ENCODE results near the gene CDH12.
"Not testable (repeated sequence)": the region's sequence is repeated elsewhere in the genome, so short reads cannot be mapped to it uniquely, and the experiment has no call there.

CDH12 gene

DNA sequence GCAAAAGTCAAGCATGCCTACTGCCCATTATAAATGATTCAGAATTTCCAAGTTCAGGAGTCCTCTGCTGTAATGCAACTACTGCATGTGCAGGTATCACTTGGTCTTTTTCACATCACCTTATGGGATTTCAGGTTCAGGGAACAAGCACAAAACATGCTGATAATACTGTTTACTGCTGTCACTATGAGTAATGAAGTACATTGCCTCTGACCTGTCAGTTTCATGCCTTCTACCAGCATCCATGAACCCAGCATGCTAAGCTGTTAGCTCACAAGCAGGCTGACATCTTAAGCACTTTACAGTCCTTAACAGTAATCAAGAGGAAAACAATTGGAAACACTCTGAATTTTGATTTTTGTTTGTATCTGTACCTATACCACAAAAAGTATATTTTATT lies 743.8 kb downstream of the CDH12 start:
- no peak for DNase-seq

DNA sequence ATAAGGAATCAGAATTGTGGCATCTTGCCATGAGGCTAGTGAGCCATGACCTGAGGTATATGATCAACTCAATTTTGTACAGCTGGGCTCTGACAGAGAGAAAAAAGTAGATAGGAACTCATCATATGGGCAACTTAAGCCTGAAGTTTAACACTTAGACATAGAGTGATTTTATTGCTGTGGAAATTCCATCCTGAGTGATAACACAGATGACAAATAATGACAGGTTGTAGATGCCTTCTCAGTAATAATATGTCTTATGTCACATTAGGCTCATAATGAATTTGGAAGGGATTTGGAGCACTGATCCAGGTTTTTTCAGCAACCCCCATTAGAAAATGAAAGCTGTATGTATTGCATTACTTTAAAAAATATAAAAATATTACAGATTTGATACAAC lies 744.6 kb downstream of the CDH12 start:
- DNase-seq: no peak

- DNase-seq: no peak
Measured at GRCh38 chr5:22102823-22103359, 750.3 kb downstream of the CDH12 start.

GRCh38 chr5:22088517-22088916 lies 764.6 kb downstream of the CDH12 start:
- no peak for DNase-seq

GRCh38 chr5:22079566-22079965 lies 773.6 kb downstream of the CDH12 start:
- no peak for DNase-seq

- no peak for DNase-seq
Measured at GRCh38 chr5:22079002-22079401, 774.1 kb downstream of the CDH12 start.

DNA sequence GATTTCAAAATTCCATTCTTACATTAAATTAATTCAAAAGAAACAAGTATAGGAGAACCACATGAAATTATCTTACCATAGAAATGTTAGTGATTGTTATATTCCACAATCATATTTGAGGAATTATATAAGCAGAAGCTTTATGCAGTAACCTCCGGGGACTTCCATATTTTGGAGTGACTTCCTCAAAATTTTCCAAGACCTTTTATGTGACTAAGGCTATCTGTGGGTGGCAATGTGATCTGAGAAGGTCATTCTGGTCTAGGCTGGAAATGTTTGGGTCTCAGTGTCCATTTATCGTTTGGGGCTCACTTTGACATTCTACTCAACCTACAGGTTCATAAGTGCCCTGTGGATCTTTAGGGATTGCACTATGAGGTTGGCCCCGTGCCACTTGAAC lies 776.6 kb downstream of the CDH12 start:
- DNase-seq: no peak

DNA sequence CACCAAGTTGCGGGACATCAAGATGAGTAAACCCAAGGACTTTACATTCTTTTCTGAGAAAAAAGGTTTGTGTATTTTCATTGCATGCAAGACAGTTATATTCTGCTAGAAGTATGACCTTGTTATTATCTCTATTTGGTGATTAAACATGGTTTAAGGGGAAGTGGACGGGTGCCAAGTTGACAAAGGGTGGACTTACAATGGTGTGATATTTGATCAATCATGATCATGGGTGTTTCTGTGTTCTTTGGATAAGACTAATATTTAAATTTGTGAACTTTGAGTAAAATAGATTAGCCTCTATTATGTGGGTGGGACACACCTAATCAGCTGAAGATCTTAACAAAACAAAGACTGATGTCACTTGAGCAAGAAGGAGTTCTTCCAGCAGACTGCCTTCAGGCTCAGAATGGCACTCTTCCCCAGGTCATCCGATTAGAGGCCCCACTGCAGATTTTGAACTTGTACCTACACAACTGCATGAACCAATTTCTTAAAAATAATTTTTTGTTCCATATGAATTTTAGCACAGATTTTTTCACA lies 782.9 kb downstream of the CDH12 start:
- no peak for DNase-seq

DNA sequence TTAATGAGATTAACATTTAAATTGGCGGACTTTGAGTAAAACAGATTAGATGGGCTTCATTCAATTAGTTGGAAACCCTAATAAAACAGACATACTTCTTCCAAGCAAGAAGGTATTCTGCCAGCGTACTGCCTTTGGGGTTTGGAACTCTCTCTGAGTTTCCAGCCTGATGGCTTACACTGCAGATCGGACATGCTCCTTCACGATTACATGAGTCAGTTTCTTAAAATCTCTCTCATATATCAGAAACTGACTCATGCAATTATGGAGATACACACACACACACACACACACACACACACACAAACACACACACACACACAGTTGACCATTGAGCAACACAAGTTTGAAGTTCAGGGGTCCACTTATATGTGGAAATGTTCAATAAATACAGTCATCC lies 789.4 kb downstream of the CDH12 start:
- DNase-seq: no peak

DNA sequence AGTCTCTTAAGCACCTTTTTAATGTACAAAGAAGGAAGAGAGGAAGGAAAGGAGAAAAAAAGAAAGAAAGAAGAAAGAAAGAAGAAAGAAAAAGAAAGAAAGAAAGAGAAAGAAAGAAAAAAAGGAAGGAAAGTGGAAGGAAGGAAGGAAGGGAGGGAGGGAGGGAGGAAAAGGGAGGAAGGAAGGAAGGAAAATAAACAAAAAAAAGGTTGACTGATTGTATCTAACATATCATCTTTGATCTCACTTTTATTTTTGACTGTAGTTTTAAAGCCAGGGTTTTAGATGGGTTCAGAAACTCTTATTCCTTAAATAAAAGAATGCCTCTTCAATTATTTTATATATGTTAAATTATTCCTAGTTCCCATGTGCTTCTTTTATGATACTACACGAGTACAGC lies 794.5 kb downstream of the CDH12 start:
- DNase-seq: no peak

DNA sequence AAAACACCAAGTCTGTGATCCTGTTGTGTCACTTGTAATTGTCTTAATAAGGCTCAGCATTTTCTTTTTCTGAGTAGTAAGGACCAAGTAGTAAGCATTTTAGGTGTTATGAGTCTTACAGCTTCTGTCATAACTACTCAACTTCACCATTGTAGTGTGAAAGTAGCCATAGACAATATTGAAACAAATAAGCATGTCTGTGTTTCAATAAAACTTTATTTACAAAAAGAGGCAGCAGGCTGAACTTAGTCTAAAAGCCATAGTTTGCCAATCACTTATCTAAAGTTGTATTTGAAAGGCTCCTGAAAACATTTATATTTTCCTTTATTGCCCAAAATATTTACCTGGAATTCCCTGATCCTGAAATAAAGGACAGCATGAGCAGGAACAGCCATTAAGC lies 796.1 kb downstream of the CDH12 start:
- no peak for DNase-seq

DNA sequence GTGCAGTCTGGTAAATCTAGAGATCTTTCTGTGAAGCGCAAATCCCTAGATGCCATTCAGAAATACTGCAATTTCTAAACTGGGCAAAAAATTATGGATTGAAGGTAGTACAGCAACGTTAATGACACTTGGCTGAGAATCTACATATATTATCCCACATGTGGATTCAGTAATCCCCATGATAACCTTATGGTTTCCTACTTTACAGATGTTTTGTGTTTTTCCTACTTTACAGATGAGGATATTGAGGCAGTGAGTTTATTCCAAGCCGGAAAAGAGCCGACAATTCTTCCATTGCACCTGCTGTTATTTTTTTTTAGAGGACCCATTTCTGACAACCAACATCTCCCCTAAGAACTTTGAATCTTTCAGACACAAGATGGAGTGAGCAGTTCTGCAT lies 796.5 kb downstream of the CDH12 start:
- DNase-seq: no peak

GRCh38 chr5:22053195-22053594 lies 799.9 kb downstream of the CDH12 start:
- no peak for DNase-seq

DNA sequence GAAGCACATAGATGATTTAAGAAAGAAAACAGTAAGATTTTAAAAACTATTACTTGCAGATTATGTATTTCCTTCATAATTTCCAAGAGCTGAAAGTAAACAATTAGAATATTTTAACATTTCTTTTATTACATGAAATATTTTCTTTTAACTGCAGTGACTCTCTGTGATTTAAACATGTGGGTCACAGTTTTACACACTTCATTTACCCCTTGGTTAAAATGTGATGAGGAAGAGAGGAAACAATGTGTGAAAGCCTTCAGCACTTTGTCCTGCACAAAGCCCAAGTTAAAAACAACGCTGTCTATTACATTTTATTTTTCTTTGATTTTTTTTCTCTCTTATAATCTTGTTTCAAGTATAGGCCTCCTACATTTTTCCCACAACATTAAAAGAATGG lies 801.3 kb downstream of the CDH12 start:
- DNase-seq: no peak

DNA sequence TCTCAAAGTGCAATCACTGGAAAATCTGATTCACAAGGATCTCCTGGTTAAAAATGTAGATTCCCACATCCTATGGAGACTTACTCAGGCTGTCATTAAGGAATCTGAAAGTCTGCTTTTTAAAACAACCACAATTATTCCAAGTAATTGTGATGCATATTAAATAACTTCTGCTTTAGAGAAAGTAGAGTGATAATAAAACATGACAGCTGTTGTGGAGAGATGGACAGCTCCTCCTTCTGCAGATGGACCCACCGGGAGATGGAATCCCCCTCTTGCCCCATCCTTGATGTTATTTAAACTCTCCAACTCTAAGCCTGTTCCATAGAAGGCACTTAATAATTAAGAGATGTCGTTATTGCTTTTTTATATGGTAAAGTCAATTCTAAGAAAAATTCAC lies 802.2 kb downstream of the CDH12 start:
- DNase-seq: no peak

- DNase-seq: peak; percentile 23
Measured at GRCh38 chr5:22044229-22044628, 808.9 kb downstream of the CDH12 start.

GRCh38 chr5:22036061-22036460 lies 817.1 kb downstream of the CDH12 start:
- DNase-seq: no peak

DNA sequence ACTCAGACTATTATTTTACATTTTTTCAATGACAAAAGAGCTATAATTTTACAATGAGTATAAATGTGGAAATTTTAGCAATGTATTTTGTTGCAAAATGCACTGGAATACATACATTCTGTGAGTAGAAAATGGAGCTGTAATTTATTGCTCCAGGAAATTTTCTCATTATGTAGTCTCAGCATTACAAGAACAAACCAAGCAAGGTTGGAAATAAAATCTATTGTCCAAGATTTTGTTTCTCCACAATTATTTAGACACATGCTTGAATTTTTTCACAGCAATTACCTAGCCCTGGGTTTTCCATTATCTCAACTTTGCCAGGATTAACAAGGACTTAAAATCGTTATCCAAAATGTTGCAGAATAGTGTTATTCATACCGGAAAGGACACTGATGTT lies 820.1 kb downstream of the CDH12 start:
- DNase-seq: no peak

DNA sequence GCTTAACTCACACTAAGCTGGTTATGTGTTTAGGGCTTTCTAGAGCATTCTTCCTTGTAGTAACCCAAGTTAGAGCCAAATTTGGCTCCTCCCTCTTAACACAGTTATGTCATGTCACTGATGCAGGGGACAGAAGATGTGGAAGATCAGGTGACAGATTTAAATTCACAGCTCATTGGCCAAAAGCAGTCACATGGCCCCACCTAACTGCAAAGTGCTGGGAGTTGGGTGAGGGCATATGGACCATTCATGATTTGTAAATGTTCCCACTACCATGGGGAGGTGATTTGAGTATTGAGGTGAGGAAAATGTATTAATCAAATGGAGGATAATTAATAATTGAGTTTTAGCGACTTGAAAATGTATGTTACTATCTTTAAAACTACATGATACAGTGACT lies 829.4 kb downstream of the CDH12 start:
- no peak for DNase-seq

- not testable (repeated sequence) for DNase-seq
Measured at GRCh38 chr5:22012893-22013292, 840.3 kb downstream of the CDH12 start.

DNA sequence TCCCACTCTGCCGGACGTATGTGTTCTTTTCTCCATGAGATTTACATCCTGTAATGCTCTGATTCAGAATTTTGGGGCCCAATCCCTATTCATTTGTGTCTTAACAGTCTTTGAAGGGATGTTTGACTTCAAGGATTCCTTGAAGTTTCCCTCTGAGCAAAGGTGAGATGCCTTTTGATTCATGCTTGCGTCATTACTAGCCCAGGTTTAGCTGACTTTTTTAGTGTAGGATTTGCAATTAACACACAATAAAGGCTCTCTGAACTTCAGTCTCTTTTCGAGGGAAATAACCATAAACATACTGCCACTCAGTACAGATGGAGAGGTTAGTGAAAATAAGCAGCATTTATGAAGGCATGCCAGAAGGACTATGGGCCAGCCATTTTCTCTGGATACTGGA lies 842.3 kb downstream of the CDH12 start:
- DNase-seq: not testable (repeated sequence)

DNA sequence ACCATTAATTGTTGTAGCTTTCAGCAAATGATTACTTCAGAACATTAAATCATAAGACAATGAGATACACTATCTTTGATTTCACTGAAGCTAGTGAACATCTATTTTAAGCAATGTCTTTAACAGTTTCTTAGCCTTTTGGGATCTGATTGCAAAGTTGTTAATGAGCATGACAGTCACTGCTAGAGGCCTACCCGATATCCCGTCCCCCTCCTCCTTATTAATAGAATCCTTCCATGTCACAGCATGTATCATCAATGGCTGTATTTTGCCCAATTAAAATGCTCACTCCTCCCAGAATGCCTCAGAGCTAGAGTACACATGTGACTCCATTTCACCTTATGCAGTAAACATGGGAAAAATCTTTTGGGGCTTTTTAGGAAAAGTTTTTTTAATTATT lies 852.0 kb downstream of the CDH12 start:
- not testable (repeated sequence) for DNase-seq

- DNase-seq: not testable (repeated sequence)
Measured at GRCh38 chr5:21985799-21986198, 867.3 kb downstream of the CDH12 start.

DNA sequence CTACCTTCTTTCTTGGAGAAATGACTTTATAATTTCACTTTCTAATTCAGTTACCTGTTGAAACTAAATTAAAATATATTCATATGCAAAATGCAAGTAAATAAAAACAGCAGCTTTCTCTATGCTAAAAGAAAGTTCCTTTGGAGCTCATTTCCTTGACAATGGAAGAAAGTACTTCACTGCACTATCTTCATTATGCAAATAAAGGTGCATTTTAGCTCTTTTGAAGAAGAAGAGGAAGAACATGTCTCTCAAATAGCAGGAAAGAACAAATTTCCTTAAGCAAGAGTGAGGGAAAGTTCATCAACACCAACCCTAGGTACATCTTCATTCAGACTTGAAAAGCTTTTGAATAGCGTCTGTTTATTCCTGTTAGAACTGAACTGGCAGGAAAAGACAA lies 901.6 kb downstream of the CDH12 start:
- not testable (repeated sequence) for DNase-seq

- peak; percentile 57 for DNase-seq
Measured at GRCh38 chr5:21931116-21931515, 922.0 kb downstream of the CDH12 start.
